GM18858 (cell line): ENCODE data around the gene CORO1C.

Experiments
- ATAC-seq: cut with Tn5 transposase; IDR thresholded peaks from one replicate; pipeline ENCODE4 v1.9.1; 2021; ENCODE audit not compliant: unreplicated experiment

The CORO1C gene

GRCh38 chr12:108605690-108606406 is 125.5 kb downstream of the CORO1C start:
- no peak for ATAC-seq

DNA sequence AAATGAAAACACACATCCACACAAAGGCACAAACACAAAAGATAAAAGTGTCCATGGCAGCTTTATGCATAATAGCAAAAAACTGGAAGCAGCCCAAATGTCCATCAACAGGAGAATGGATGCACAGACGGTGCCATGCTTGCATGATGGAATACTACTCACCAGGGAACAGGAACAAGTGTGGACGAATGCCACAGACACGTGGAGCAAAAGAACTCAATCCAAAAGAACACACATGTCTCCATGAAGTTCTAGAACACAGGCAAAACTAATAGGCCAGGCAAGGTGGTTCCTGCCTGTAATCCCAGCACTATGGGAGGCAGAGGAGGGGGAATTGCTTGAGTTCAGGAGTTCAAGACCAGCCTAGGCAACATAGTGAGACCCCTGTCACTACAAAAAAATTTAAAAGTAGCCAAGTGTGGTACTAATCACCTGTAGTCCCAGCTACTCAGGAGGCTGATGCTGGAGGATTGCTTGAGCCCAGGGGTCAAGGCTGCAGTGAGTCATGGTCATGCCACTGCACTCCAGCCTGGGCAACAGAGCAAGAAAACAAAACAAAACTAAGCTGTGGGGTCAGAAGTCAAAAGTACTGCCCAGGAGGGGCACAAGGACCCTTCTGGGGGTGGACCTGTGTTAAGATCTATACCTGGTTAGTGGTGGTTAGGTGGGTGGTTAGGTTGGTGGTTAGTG is 126.2 kb downstream of the CORO1C start:
- no peak for ATAC-seq

- no peak for ATAC-seq
Observed at GRCh38 chr12:108604208-108604941, 126.9 kb downstream of the CORO1C start.

DNA sequence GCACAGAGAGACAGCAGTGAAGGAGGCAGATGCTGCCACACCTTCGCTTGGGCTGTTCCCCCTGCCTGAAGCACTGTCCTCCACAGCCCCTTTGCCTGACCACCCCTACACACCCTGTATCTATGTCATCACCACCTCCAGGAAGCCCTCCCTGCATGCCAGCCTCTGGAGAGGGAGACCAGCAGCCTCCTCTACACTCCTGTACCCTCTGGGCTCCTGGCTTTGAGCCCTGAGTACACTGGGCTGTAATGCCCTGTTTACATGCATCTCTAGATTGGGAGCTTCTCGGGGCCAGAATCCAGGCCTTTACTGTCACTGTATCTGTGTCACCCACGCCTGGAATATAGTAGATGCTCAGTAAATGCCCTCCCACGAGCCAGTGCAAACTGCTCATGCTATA is 127.6 kb downstream of the CORO1C start:
- no peak for ATAC-seq

- no peak for ATAC-seq
Observed at GRCh38 chr12:108602976-108603704, 128.2 kb downstream of the CORO1C start.

- ATAC-seq = no peak
Observed at GRCh38 chr12:108602209-108602705, 129.1 kb downstream of the CORO1C start.

- ATAC-seq = no peak
Observed at GRCh38 chr12:108600702-108601007, 130.7 kb downstream of the CORO1C start.

GRCh38 chr12:108599948-108600701 is 131.2 kb downstream of the CORO1C start:
- no peak for ATAC-seq

- ATAC-seq = no peak
Observed at GRCh38 chr12:108599541-108599940, 131.8 kb downstream of the CORO1C start.

GRCh38 chr12:108598553-108599250 is 132.6 kb downstream of the CORO1C start:
- no peak for ATAC-seq

GRCh38 chr12:108597559-108598471 is 133.5 kb downstream of the CORO1C start, which contains the start of gene TMEM119:
TMEM119 (minus strand) TSS chr12:108598084; CDS start chr12:108592383, 5,701 bp downstream.
- ATAC-seq = no peak

- no peak for ATAC-seq
Observed at GRCh38 chr12:108596854-108597558, 134.3 kb downstream of the CORO1C start.

- no peak for ATAC-seq
Observed at GRCh38 chr12:108595711-108596647, 135.3 kb downstream of the CORO1C start.
